Posterior cingulate gyrus (tissue), 11 donors: ENCODE measurements around the gene PADI1.
"Not testable (repeated sequence)": the region's sequence is repeated elsewhere in the genome, so short reads cannot be mapped to it uniquely, and the experiment has no call there.

Source experiments
- DNase-seq, 10 donors: peaks; one replicate each; pipeline versions ENCODE4 v3.0.0 to v3.0.0-alpha.2; 2020 to 2021; ENCODE audit warnings: mixed read lengths in 3 of 10
- intact Hi-C: fragments of 100-400 bp; cut with DNase I; formaldehyde crosslinking; loops from one replicate; pipeline ENCODE4 v1.15.1; 2023

Gene PADI1

GRCh38 chr1:17234405-17234804 is 29.5 kb downstream of the PADI1 start:
- DNase-seq = no peak
- intact Hi-C loops = loop anchor here (10.0 kb wide), 1 partner anchor 280 kb away; no protein-coding TSS in a partner anchor

DNA sequence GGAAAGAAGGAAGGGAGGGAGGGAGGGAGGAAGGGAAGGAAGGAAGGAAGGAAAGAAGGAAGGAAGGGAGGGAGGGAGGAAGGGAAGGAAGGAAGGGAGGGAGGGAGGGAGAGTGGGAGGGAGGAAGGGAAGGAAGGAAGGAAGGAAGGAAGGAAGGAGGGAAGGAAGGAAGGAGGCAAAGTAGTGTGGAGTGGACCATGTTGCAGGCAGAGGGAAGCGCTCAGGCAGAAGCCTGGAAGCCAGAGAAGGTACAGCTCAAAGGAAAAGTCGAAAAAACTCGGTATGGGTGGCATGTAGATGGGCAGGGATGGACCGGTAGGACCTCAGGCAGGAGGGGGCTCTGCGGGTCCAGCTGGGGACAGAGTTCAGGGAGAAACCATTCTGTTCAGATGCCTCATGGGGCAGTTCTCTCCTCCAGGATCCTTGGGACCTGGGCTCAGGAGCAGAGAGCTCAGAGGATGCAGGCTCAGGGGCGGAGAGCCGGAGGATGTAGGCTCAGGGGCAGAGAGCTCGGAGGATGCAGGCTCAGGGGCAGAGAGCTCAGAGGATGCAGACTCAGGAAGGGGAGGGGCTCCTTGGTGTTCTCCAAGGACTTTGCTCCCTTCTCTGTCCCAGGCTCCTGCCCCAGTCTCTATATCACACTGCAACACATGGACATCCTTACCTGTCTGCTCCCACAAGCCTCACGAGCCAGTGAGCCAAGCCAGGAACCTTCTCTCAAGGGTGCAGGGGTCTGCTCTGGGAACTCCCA is 30.4 kb downstream of the PADI1 start:
- intact Hi-C loops = loop anchor here (10.0 kb wide), 1 partner anchor 281 kb away; no protein-coding TSS in a partner anchor
- DNase-seq = no peak

DNA sequence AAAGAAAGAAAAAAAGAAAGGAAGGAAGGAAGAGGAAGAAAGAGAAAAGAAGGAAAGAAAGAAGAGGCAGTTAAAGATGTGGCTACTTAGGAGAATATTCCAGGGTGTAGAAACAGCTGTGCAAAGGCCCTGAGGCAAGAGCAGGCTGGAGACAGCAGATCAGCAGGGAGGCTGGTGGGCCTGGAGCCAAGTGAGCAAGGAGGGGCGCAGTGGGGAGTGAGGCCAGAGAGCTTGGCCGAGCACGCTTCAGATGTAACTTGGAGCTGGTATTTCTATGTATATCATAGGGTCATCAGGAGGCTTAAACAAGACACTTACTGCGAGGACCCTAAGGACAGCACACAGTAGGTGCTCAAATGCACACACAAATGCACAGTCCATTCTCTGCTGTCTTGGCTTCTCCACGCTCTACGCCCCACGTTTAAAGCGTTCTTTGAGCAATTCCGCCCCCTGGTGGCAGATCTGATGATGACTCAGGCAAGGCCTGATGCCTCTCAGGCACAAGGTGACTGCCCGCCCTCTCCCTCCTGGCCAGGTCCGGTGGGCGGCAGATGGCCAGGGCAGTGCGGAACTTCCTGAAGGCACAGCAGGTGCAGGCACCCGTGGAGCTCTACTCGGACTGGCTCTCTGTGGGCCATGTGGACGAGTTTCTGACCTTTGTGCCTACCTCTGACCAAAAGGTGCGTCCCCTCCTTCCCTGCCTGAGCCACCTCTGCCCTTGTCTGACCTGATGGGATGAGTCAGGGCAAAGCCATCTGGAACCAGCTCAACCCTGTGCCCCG is 32.0 kb downstream of the PADI1 start:
- DNase-seq = peak; percentile 70 to 97 (median 92)
- intact Hi-C loops = loop anchor here (1.0 to 10.0 kb wide), 3 partner anchors 112 to 282 kb away; no protein-coding TSS in a partner anchor

DNA sequence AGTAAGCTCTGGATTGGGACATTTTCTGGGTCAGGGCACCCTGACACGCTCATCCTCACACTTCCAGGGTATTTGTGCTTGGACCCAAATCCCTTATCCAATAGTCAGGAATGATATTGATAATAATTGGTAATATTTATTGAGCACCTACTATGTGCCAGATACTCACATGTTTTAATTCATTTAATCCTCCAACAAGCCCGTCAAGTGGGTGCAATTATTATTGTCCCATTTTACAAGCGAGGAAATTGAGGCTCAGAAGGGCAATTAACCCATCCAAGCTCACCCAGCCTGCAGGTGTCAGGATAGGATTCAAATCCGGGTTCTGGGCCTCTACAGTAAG is 32.6 kb downstream of the PADI1 start:
- intact Hi-C loops = loop anchor here (1.0 to 10.0 kb wide), 3 partner anchors 112 to 283 kb away; no protein-coding TSS in a partner anchor

DNA sequence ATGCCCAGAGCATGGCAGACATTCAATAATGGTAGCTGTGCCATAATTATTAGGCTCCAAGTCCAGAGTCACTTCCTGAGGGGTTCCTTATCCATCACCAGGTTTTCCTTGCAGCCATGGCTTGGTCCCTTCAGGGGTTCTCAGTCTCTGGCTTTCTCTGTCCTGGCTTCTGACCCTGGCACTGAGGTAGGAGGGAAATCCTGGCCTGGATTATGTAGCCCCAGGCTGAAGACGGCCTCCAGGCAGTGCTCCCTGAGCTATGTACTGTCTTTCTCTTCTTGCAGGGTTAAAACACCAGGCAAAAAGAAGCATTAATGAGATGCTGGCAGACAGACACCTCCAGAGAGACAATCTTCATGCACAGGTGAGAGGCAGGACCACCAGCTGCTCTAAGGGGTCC is 34.5 kb downstream of the PADI1 start:
- DNase-seq = peak in 5 of 10 donors; percentile 20 to 39 (median 28)
- intact Hi-C loops = loop anchor here (10.0 kb wide), 1 partner anchor 285 kb away; no protein-coding TSS in a partner anchor

More for the DNA sequence above, 32.6 kb downstream of the PADI1 start:
- DNase-seq = no peak

DNA sequence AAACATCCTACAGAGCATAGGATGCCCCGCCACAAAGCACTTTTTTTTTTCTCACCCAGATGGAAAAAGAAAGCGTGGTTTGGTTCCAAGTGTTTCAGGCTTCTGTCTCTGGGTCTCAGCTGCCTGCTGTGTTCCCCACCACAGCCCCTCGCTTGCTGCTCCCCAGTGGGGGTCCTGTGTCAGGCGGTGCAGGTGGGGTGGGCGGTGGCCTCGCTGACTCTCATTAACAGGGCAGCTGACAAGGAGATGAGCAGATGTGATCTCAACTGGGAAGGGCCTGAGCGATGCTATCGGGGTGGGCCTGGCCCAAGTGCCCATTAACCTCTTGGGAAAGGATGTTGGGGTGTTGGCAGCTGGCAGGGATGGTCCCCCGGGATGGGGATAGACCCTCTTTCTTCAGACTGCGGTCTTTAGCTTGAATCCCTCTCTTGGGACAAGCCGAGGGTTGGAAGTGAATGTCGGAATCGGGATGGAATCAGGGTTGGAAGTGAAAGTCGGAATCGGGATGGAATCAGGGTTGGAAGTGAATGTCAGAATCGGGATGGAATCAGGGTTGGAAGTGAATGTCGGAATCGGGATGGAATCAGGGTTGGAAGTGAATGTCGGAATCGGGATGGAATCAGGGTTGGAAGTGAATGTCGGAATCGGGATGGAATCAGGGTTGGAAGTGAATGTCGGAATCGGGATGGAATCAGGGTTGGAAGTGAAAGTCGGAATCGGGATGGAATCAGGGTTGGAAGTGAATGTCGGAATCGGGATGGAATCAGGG is 36.3 kb downstream of the PADI1 start:
- intact Hi-C loops = not testable (repeated sequence)
- DNase-seq = peak in 1 of 10 donors; percentile 56

DNA sequence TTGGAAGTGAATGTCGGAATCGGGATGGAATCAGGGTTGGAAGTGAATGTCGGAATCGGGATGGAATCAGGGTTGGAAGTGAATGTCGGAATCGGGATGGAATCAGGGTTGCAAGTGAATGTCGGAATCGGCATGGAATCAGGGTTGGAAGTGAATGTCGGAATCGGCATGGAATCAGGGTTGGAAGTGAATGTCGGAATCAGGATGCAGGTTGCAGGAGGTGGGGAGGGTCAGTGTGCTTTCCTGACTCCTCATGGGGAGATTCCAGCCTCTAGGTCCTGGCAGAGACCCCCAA is 36.8 kb downstream of the PADI1 start:
- intact Hi-C loops = not testable (repeated sequence)
- peak in 1 of 10 donors; percentile 3 for DNase-seq

GRCh38 chr1:17243274-17243673 is 38.3 kb downstream of the PADI1 start:
- intact Hi-C loops = no loop called here
- no peak for DNase-seq

- DNase-seq = no peak
- intact Hi-C loops = no loop called here
Measured at GRCh38 chr1:17244821-17245740, 40.2 kb downstream of the PADI1 start.

DNA sequence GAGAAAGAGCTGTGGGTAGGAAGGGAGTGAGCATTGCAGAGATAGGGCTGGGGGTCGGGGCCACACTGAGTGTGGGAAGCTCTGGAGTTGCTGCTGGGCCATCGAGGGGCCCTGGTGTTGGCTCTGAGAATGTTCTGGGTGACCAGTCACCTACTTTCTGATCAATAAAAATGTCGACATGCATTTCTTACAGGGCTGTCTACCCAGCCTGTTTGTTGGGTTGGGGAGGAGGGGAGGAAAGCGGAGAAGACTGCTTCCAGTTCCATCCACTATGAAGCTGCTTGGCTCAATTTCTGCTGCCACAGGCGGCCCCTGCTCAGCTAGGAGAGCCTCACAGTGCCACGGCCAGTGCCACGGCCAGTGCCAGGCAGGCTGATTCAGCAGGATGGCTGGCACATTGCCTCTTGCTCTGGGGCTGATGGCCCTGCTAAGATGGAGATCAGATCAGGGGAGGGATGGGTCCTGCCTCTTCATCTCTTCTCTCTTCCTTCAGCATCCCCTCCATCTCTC is 40.9 kb downstream of the PADI1 start:
- intact Hi-C loops = no loop called here
- no peak for DNase-seq

- intact Hi-C loops = no loop called here
Measured at GRCh38 chr1:17246971-17247370, 42.0 kb downstream of the PADI1 start.

GRCh38 chr1:17248781-17249180 is 43.9 kb downstream of the PADI1 start, which contains the start of gene PADI3:
PADI3 (plus strand) TSS chr1:17249098; CDS start chr1:17249138, 40 bp downstream.
- intact Hi-C loops = no loop called here
- no peak for DNase-seq

More at GRCh38 chr1:17246971-17247370, 42.0 kb downstream of the PADI1 start:
- no peak for DNase-seq

GRCh38 chr1:17250601-17251000 is 45.7 kb downstream of the PADI1 start:
- intact Hi-C loops = no loop called here
- peak in 1 of 10 donors; percentile 74 for DNase-seq

DNA sequence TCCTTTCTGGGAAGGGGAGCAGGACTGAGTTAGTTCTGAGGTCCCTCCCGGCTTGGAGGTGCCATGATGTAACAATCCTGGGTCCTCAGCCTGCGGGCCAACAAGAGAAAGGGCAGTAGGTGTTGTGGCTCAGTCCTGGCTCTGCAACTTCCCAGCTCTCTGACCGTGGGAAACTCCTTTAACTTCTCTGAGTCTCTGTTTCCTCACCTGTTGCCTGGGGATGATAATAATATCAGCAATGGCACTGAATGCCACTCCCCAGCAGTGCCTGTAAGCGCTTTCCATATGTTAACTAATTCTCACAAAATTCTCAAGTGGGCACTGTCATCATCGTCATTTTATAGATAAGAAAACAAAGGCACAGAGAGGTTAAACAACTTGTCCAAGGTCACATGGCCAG is 46.3 kb downstream of the PADI1 start:
- intact Hi-C loops = no loop called here
- DNase-seq = peak in 1 of 10 donors; percentile 31

DNA sequence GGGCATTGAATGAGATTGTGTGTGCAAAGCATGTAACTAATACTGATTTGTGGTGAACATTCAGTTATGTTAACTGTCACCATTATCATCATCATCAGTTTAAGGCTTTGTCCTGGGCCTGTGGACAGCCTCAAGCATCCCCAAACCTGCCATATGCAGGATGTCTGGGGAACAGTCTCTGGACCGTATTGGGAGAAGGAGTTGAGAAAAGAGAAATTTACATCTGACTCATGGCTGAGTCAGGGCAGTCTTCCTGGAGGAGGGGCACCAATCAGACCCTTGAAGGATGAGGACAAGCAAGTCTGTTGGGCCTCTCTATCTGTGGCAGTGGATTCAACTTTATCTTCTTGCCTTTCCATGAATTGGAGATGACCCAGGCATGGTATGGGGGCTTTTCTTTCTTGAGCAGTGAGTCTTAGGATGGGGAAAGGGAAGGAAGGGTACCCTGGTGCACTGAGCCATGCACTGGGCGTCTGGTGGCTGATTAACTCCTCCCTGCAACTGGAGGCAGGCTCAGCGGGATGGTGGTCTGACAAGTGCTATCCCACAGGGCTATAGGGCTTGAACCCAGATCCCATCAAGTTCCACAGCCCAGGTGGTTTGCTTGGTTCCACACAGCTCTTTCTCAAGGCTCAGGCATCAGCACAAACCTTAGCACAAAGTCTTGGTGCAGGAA is 46.9 kb downstream of the PADI1 start:
- peak in 2 of 10 donors; percentile 5 to 55 for DNase-seq
- intact Hi-C loops = no loop called here

- peak in 2 of 10 donors; percentile 4 to 32 for DNase-seq
- intact Hi-C loops = no loop called here
Measured at GRCh38 chr1:17255336-17255735, 50.4 kb downstream of the PADI1 start.

DNA sequence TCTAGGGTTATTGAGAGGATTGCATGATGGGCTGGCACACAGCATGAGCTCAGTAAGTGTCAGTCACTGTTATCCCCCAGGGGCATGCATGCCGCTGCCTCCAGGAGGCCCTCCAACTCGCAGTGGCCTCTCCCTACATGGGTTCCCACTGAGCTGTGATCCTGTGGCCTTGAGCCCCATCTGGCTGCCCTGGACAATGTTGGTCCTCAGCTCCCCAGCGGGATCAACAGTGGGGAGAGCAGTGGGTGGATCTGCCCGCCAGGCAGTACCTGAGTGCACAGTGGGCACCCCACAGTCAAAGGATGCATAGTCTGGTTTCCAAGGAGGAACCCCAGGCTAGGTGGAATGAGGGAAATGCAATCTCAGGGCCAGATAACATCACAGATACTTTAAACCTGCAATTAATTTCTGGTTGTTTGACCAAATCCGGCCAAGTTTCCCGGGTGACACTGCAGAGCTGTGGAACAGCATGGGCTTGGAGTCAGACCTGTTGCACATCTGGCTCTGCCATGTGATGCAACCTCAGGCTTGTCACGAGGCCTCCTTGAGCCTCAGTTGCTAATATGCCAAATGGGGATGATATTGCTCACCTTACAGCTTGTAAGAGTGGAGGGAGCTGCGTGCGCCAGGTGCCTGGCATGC is 53.3 kb downstream of the PADI1 start:
- DNase-seq = peak in 2 of 10 donors; percentile 5 to 49
- intact Hi-C loops = no loop called here

DNA sequence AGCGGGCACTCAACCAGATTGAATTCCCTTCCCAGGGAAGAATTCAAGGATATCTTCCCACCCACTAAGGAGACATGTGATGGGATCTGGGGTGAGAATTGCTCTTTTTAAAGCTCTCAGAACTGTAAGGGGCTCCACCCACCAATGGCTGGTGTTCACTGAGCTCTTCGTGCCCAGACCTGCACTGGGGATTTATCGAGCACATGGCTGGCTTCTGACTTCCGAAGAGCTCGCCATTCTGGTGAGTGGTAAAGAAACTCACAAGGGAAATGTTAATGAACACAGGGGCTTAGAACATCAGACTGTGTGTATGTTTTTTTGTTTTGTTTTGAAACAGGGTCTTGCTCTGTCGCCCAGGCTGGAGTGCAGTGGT is 53.8 kb downstream of the PADI1 start:
- intact Hi-C loops = no loop called here
- peak in 1 of 10 donors; percentile 12 for DNase-seq
